DND-41 (cell line): ENCODE measurements around the gene TSPAN5.

ENCODE experiments used
- ATAC-seq: fragments of 200-7000 bp; cut with Tn5 transposase; 3 replicates; pipeline ENCODE4 v1.9.1; 2021; ENCODE audit warnings: low read depth; ENCODE audit not compliant: insufficient read depth
- DNase-seq: peaks from one replicate; pipeline ENCODE4 v3.0.0-alpha.2; 2020
- H2AFZ ChIP-seq: 2 replicates; pipeline ENCODE4 v1.6.0; 2012; ENCODE audit warnings: low read depth, low read length
- H3K27ac ChIP-seq: 2 replicates; pipeline ENCODE4 v1.5.1; 2012; ENCODE audit warnings: low read length, inconsistent platforms
- H3K27me3 ChIP-seq: fragments of 200-600 bp; sonication (generic); 2 replicates; pipeline ENCODE4 v1.6.0; 2012; ENCODE audit warnings: low read length, mild to moderate bottlenecking, inconsistent platforms; ENCODE audit not compliant: insufficient read depth, poor library complexity
- H3K36me3 ChIP-seq: 2 replicates; pipeline ENCODE4 v1.5.1; 2012; ENCODE audit warnings: low read length, inconsistent platforms; ENCODE audit not compliant: insufficient read depth
- H3K4me1 ChIP-seq: 2 replicates; pipeline ENCODE4 v1.5.1; 2012; ENCODE audit warnings: mild to moderate bottlenecking, low read length; ENCODE audit not compliant: insufficient read depth
- H3K4me2 ChIP-seq: 2 replicates; pipeline ENCODE4 v1.6.0; 2012; ENCODE audit warnings: mild to moderate bottlenecking, moderate library complexity, low read length, inconsistent platforms; ENCODE audit not compliant: insufficient read depth
- H3K4me3 ChIP-seq, 2 experiments: fragments of 200-600 bp in 1 of 2; shearing (Covaris generic) in 1 of 2; 2 replicates each; pipeline ENCODE4 v1.5.1; 2012 to 2016; ENCODE audit warnings: inconsistent platforms in 2 of 2, low read length in 2 of 2, mild to moderate bottlenecking in 2 of 2, low read depth in 1 of 2, moderate library complexity in 1 of 2
- H3K79me2 ChIP-seq: 2 replicates; pipeline ENCODE4 v1.6.0; 2012; ENCODE audit warnings: low read length, inconsistent platforms; ENCODE audit not compliant: insufficient read depth
- H3K9ac ChIP-seq: 2 replicates; pipeline ENCODE4 v1.6.0; 2012; ENCODE audit warnings: low read depth, mild to moderate bottlenecking, inconsistent platforms, low read length, moderate library complexity
- H3K9me3 ChIP-seq: 2 replicates; pipeline ENCODE4 v1.5.1; 2012; ENCODE audit warnings: low read length, moderate library complexity, mild to moderate bottlenecking, inconsistent platforms; ENCODE audit not compliant: insufficient read depth, severe bottlenecking
- H4K20me1 ChIP-seq: 2 replicates; pipeline ENCODE4 v1.6.0; 2012; ENCODE audit warnings: low read length; ENCODE audit not compliant: insufficient read depth
- EZH2 ChIP-seq: IDR thresholded peaks from 3 replicates; pipeline ENCODE4 v1.6.1; 2012; ENCODE audit warnings: borderline replicate concordance, low read depth, mild to moderate bottlenecking, moderate library complexity, low read length, inconsistent platforms; ENCODE audit not compliant: severe bottlenecking
- TF ChIP-seq, protein P1 (sequence below): IDR thresholded peaks from 2 replicates; pipeline ENCODE4 v1.5.1; 2012; ENCODE audit warnings: borderline replicate concordance, low read length, moderate library complexity, mild to moderate bottlenecking; ENCODE audit not compliant: poor library complexity, severe bottlenecking; ENCODE audit errors: extremely low read depth

Gene TSPAN5

DNA sequence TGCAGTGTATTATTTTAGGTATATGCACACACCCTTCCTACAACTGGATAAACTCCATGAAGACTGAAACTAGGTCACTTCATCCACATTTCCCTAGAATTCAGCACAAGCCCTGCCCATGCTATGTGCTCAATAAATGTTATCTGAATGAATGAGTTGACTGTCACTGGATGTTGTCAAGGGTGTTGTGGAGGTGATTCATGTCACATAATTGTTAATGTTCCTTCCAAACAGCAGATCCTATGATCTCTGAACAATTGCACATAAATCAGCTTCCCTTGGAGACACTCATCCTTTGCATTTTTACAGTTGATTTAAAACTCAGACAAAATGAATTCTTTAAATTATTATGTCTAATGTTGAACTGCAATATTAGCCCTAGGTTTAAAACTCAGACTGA is 154.7 kb downstream of the TSPAN5 start:
- Histone ChIP-seq H3K36me3 (no peaks in the 10 kb centered on the region), H3K27me3 (no peaks in the 10 kb centered on the region), H3K79me2 (no peaks in the 10 kb centered on the region), H2AFZ (no peak overlapping the region), H3K4me2 (no peak overlapping the region), H3K4me3 (no peak overlapping the region), H4K20me1 (no peaks in the 10 kb centered on the region), H3K9me3 (no peaks in the 10 kb centered on the region), H3K9ac (no peak overlapping the region), H3K27ac (no peak overlapping the region), H3K4me1 (no peaks in the 10 kb centered on the region)
- ATAC-seq = no peak
- TF ChIP-seq, protein P1, sequence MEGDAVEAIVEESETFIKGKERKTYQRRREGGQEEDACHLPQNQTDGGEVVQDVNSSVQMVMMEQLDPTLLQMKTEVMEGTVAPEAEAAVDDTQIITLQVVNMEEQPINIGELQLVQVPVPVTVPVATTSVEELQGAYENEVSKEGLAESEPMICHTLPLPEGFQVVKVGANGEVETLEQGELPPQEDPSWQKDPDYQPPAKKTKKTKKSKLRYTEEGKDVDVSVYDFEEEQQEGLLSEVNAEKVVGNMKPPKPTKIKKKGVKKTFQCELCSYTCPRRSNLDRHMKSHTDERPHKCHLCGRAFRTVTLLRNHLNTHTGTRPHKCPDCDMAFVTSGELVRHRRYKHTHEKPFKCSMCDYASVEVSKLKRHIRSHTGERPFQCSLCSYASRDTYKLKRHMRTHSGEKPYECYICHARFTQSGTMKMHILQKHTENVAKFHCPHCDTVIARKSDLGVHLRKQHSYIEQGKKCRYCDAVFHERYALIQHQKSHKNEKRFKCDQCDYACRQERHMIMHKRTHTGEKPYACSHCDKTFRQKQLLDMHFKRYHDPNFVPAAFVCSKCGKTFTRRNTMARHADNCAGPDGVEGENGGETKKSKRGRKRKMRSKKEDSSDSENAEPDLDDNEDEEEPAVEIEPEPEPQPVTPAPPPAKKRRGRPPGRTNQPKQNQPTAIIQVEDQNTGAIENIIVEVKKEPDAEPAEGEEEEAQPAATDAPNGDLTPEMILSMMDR = no peak
- no peak for TF ChIP-seq EZH2
- DNase-seq = no peak

GRCh38 chr4:98502624-98503023 is 155.8 kb downstream of the TSPAN5 start:
- Histone ChIP-seq H3K4me3 (no peak overlapping the region), H3K9me3 (no peaks in the 10 kb centered on the region), H3K27me3 (no peaks in the 10 kb centered on the region), H3K4me2 (no peak overlapping the region), H3K4me1 (no peaks in the 10 kb centered on the region), H3K79me2 (no peaks in the 10 kb centered on the region), H3K36me3 (no peaks in the 10 kb centered on the region), H3K27ac (no peak overlapping the region), H2AFZ (no peak overlapping the region), H3K9ac (no peak overlapping the region), H4K20me1 (no peaks in the 10 kb centered on the region)
- no peak for TF ChIP-seq EZH2
- TF ChIP-seq, protein P1 = no peak
- DNase-seq (no peak), ATAC-seq (no peak)

DNA sequence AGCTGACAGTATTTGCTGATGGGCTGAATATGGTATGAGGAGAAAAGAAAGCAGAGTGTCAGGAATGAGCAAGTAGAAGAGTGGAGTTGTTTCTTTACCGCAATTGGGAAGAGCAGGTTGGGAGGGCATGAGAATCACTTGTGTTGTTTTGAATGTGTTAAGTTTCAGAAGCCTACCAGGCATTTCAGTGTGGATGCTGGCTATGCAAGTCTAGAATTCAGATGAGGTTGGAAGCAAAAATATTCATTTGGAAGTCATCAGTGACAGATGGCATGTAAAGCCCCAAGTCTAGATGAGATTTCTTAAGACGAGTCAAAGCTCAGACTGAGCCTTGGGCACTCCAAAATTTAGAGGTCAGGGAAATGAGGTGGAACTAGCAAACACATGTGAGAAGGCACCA is 156.4 kb downstream of the TSPAN5 start:
- DNase-seq (no peak), ATAC-seq (no peak)
- Histone ChIP-seq H3K4me2 (no peak overlapping the region), H3K4me1 (no peaks in the 10 kb centered on the region), H4K20me1 (no peaks in the 10 kb centered on the region), H3K27me3 (no peaks in the 10 kb centered on the region), H3K4me3 (no peak overlapping the region), H3K79me2 (no peaks in the 10 kb centered on the region), H3K36me3 (no peaks in the 10 kb centered on the region), H2AFZ (no peak overlapping the region), H3K9ac (no peak overlapping the region), H3K27ac (no peak overlapping the region), H3K9me3 (no peaks in the 10 kb centered on the region)
- TF ChIP-seq EZH2 = no peak
- TF ChIP-seq, protein P1 = no peak

DNA sequence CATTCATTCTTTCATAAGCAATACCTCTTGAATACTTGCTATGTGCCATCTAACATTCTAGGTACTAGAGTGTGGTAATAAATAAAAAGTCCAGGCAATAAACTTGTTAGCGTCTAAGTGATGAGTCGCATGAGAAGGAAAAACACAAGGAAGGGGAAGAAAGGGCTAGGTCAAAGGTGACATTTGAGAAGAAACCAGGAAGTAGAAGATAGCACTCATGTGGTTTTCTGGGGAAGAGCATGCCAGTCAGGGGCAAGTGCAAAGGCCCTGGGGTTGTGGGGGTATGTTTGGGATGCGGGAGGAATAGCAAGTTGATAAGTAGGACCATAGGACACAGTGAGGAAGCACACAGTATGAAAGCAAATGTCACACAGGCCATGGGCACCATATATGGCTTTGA is 157.0 kb downstream of the TSPAN5 start:
- H3K27me3 ChIP-seq = no peaks in the 10 kb centered on the region
- no peak overlapping the region for H3K27ac ChIP-seq
- TF ChIP-seq, protein P1 = no peak
- no peak for TF ChIP-seq EZH2
- no peak overlapping the region for H2AFZ ChIP-seq
- no peaks in the 10 kb centered on the region for H3K4me1 ChIP-seq
- no peak overlapping the region for H3K4me3 ChIP-seq
- H3K79me2 ChIP-seq = no peaks in the 10 kb centered on the region
- ATAC-seq (no peak), DNase-seq (no peak)
- H3K9me3 ChIP-seq = no peaks in the 10 kb centered on the region
- no peak overlapping the region for H3K9ac ChIP-seq
- no peaks in the 10 kb centered on the region for H4K20me1 ChIP-seq
- no peaks in the 10 kb centered on the region for H3K36me3 ChIP-seq
- no peak overlapping the region for H3K4me2 ChIP-seq
